ENCODE measurements around the gene BAX.

GRCh38 chr19:48970139-48970766 lies 15.6 kb downstream of the BAX start:
- TF ChIP-seq CTCF (IDR thresholded peaks at IDR 0.05; ENCODE audit: insufficient read depth, low read length) (no peak), POLR2AphosphoS5 (IDR thresholded peaks at IDR 0.05; ENCODE audit: low read depth) (no peak), GABPA (IDR thresholded peaks at IDR 0.05; ENCODE audit: low read depth) (no peak), REST (IDR thresholded peaks at IDR 0.05; ENCODE audit: insufficient replicate concordance, low read depth) (no peak), SPI1 (IDR thresholded peaks at IDR 0.05; ENCODE audit: borderline replicate concordance, low read depth) (no peak)
